HepG2 (cell line): Measurements from ENCODE around the gene VIPR1. TPM values are rescaled to one million over a fixed set of nuclear protein-coding genes. Genes with fewer than 3 reads are reported as not detected.

Experiments
- ATAC-seq: fragments of 200-7000 bp; cut with Tn5 transposase; 3 replicates; pipeline ENCODE4 v1.9.1; 2020; ENCODE audit warnings: mild to moderate bottlenecking, moderate library complexity
- BruUV-seq: library from RNA; stranded (reverse); fragments of 400-500 nt; replicated peaks from 2 replicates; lab custom pipeline; 2021; lab: Mats Ljungman, UMichigan
- CTCF ChIA-PET: fragments of 300-600 bp; formaldehyde crosslinking; extraction: SDS; loops from one replicate; lab custom pipeline; 2021; ENCODE audit warnings: low total read pairs, inconsistent platforms, low intra/inter-chr PET ratio; lab: Yijun Ruan, JAX
- POLR2A ChIA-PET: fragments of 350-600 bp; sonication (Branson Sonifier 250); formaldehyde crosslinking; loops from one replicate; lab custom pipeline; 2020; ENCODE audit warnings: antibody characterized with exemption, inconsistent platforms; lab: Yijun Ruan, JAX
- DNase-seq: peaks from one replicate; pipeline ENCODE4 v3.0.0-alpha.2; 2015; ENCODE audit warnings: low spot score
- FAIRE-seq: peaks from 3 replicates; lab custom pipeline; 2011; peaks lifted over from hg19 to GRCh38; lab: Jason Lieb, UNC
- H2AFZ ChIP-seq: one replicate; pipeline ENCODE4 v1.6.1; 2011; ENCODE audit warnings: low read length, inconsistent platforms
- H3K27ac ChIP-seq: fragments of 300-600 bp; 3 replicates; pipeline ENCODE4 v1.8.0; 2011; ENCODE audit warnings: mixed run types, mild to moderate bottlenecking, mixed read lengths, low read length, inconsistent platforms; ENCODE audit not compliant: insufficient read depth; ENCODE audit errors: extremely low read length
- H3K27me3 ChIP-seq, 2 experiments: fragments of 200-600 bp in 1 of 2; 2 replicates in 1 of 2; 3 replicates in 1 of 2; pipeline versions ENCODE4 v1.6.0 to v1.8.0; 2011; ENCODE audit warnings: low read length in 2 of 2, mild to moderate bottlenecking in 2 of 2, moderate library complexity in 2 of 2, inconsistent platforms in 1 of 2; ENCODE audit not compliant: insufficient read depth in 2 of 2, control insufficient read depth in 1 of 2
- H3K36me3 ChIP-seq, 2 experiments: fragments of 200-600 bp in 1 of 2; replicated peaks in 1 of 2; 2 replicates in 1 of 2; 3 replicates in 1 of 2; pipeline versions ENCODE4 v1.5.1 to v1.8.0; 2011; ENCODE audit warnings: low read length in 2 of 2, inconsistent platforms in 1 of 2; ENCODE audit not compliant: insufficient read depth in 2 of 2, control insufficient read depth in 1 of 2
- H3K4me1 ChIP-seq: 2 replicates; pipeline ENCODE4 v1.5.1; 2012; ENCODE audit warnings: low read length, inconsistent platforms; ENCODE audit not compliant: insufficient read depth
- H3K4me2 ChIP-seq: 2 replicates; pipeline ENCODE4 v1.6.0; 2011; ENCODE audit warnings: low read depth, low read length, inconsistent platforms
- H3K4me3 ChIP-seq, 3 experiments: fragments of 200-600 bp in 1 of 3; sonication (generic), shearing (Covaris generic) in 1 of 3; replicated peaks in 1 of 3; 2 replicates each; pipeline ENCODE4 v1.5.1; 2011 to 2016; ENCODE audit warnings: low read length in 3 of 3, inconsistent platforms in 2 of 3, low read depth in 2 of 3, mild to moderate bottlenecking in 2 of 3, control low read depth in 1 of 3, mixed read lengths in 1 of 3; ENCODE audit not compliant: insufficient read depth in 1 of 3
- H3K79me2 ChIP-seq: one replicate; pipeline ENCODE4 v1.6.1; 2011; ENCODE audit warnings: low read length, inconsistent platforms; ENCODE audit not compliant: insufficient read depth
- H3K9ac ChIP-seq: 2 replicates; pipeline ENCODE4 v1.6.0; 2011; ENCODE audit warnings: mild to moderate bottlenecking, low read depth, low read length, inconsistent platforms; ENCODE audit not compliant: insufficient read depth
- H3K9me3 ChIP-seq: 2 replicates; pipeline ENCODE4 v1.5.1; 2012; ENCODE audit warnings: mild to moderate bottlenecking, low read length
- H4K20me1 ChIP-seq: 2 replicates; pipeline ENCODE4 v1.6.0; 2011; ENCODE audit warnings: inconsistent platforms, mild to moderate bottlenecking, low read length, moderate library complexity; ENCODE audit not compliant: insufficient read depth
- AGO1 ChIP-seq: fragments of 200-400 bp; formaldehyde crosslinking; IDR thresholded peaks from 2 replicates; pipeline ENCODE4 v1.6.1; 2017; ENCODE audit warnings: mild to moderate bottlenecking, low read depth, low read length, moderate library complexity; ENCODE audit not compliant: poor library complexity, severe bottlenecking
- AKAP8 ChIP-seq: sonication (generic); formaldehyde crosslinking; IDR thresholded peaks from 2 replicates; pipeline ENCODE4 v1.5.1; 2020; ENCODE audit warnings: mild to moderate bottlenecking, missing genetic modification reagents
- ARNTL ChIP-seq: sonication (generic); formaldehyde crosslinking; IDR thresholded peaks from 2 replicates; pipeline ENCODE4 v1.4.0; 2020; ENCODE audit warnings: mild to moderate bottlenecking, missing genetic modification reagents
- ATF2 ChIP-seq: sonication (generic); formaldehyde crosslinking; IDR thresholded peaks from 2 replicates; pipeline ENCODE4 v1.4.0; 2020; ENCODE audit warnings: missing genetic modification reagents
- DMTF1 ChIP-seq: sonication (generic); formaldehyde crosslinking; IDR thresholded peaks from 2 replicates; pipeline ENCODE4 v1.4.0; 2020; ENCODE audit warnings: mild to moderate bottlenecking, missing genetic modification reagents
- ETV6 ChIP-seq: sonication (generic); formaldehyde crosslinking; conservative IDR thresholded peaks from 2 replicates; pipeline ENCODE4 v1.4.0; 2020; ENCODE audit warnings: missing genetic modification reagents
- HNRNPUL1 ChIP-seq: fragments of 200-400 bp; formaldehyde crosslinking; IDR thresholded peaks from 2 replicates; pipeline ENCODE4 v1.6.1; 2017; ENCODE audit warnings: low read depth, mild to moderate bottlenecking, low read length, moderate library complexity
- KAT8 ChIP-seq: IDR thresholded peaks from 2 replicates; pipeline ENCODE4 v1.6.1; 2016; ENCODE audit warnings: missing genetic modification reagents, missing compliant biosample characterization
- NFAT5 ChIP-seq: sonication (generic); formaldehyde crosslinking; IDR thresholded peaks from 2 replicates; pipeline ENCODE4 v1.4.0; 2020; ENCODE audit warnings: missing genetic modification reagents
- SRSF4 ChIP-seq: fragments of 200-400 bp; formaldehyde crosslinking; IDR thresholded peaks from one replicate; pipeline ENCODE4 v1.6.1; 2018; ENCODE audit warnings: mild to moderate bottlenecking, low read depth, low read length, moderate library complexity; ENCODE audit not compliant: poor library complexity, severe bottlenecking
- ZNF18 ChIP-seq: sonication (generic); formaldehyde crosslinking; IDR thresholded peaks from 2 replicates; pipeline ENCODE4 v1.8.0; 2022; ENCODE audit warnings: mild to moderate bottlenecking, missing genetic modification reagents; ENCODE audit not compliant: insufficient replicate concordance
- ZNF510 ChIP-seq: sonication (generic); formaldehyde crosslinking; IDR thresholded peaks from 2 replicates; pipeline ENCODE4 v1.4.0; 2020; ENCODE audit warnings: low read depth, mild to moderate bottlenecking, missing genetic modification reagents
- ZNF720 ChIP-seq: sonication (generic); formaldehyde crosslinking; IDR thresholded peaks from 2 replicates; pipeline ENCODE4 v1.4.0; 2020; ENCODE audit warnings: missing genetic modification reagents
- ZSCAN31 ChIP-seq: sonication (generic); formaldehyde crosslinking; IDR thresholded peaks from 2 replicates; pipeline ENCODE4 v1.5.0; 2020; ENCODE audit warnings: low read depth, mild to moderate bottlenecking, missing genetic modification reagents
- WGBS: methylation state at CpG from one replicate; pipeline ENCODE4 v1.1.6; 2017; ENCODE audit warnings: low lambda C conversion rate; 5-methylcytosine and 5-hydroxymethylcytosine counted together
- in situ Hi-C: cut with HindIII; loops from 2 replicates; pipeline ENCODE4 v1.10.0; 2017; ENCODE audit warnings: low pct_unique_long_range_greater_than_20kb; ENCODE audit not compliant: extremely low pct_ligation_motif_present
- intact Hi-C: fragments of 100-400 bp; cut with micrococcal nuclease; formaldehyde crosslinking; loops from one replicate; pipeline ENCODE4 v1.10.0; 2022; ENCODE audit not compliant: unreplicated experiment
- polyA plus RNA-seq, 8 experiments: library from polyadenylated mRNA; depleted of rRNA in 3 of 8; stranded (reverse) in 7 of 8; unstranded in 1 of 8; fragments of >200 nt; fragmentation: Illumina TruSeq in 4 of 8; extraction: Trizol in 4 of 8; gene quantifications; 2 replicates each; pipeline versions ENCODE4 v1.2.1 to v1.2.3, GENCODE V29; 2011 to 2016; ENCODE audit warnings: low read depth in 4 of 8, missing spikeins in 1 of 8, mixed read lengths in 1 of 8; ENCODE audit not compliant: insufficient read depth in 1 of 8
- total RNA-seq, 5 experiments: library from RNA; depleted of rRNA; stranded (reverse); fragments of >200 nt; fragmentation: Illumina TruSeq; extraction: Trizol; gene quantifications; 2 replicates each; pipeline ENCODE4 v1.2.3, GENCODE V29; 2016; ENCODE audit warnings: low read depth in 1 of 5

VIPR1 gene
- total and polyA plus RNA-seq, 2 of the 13 experiments (the other 11 are each of a cell fraction or from before 2014, with no cell fraction given): 0.04 to 0.11 TPM

GRCh38 chr3:42488687-42489086, 13.8 kb upstream of the VIPR1 start:
- intact Hi-C loops: no loop called here
- Histone ChIP-seq H3K4me3 (no peak overlapping the region), H3K4me2 (no peak overlapping the region), H3K27me3 (peaks cover 0 to 2% of the 10 kb centered on the region in 2 experiments; a peak in 1 of 5 replicates), H3K9ac (no peak overlapping the region), H3K79me2 (no peaks in the 10 kb centered on the region), H3K4me1 (no peaks in the 10 kb centered on the region), H3K9me3 (no peaks in the 10 kb centered on the region), H3K27ac (no peak overlapping the region), H4K20me1 (no peaks in the 10 kb centered on the region), H3K36me3 (no peaks in the 10 kb centered on the region), H2AFZ (no peak overlapping the region)
- ChIA-PET CTCF (no interaction called here), POLR2A (no interaction called here)
- DNase-seq (no peak), FAIRE-seq (no peak), ATAC-seq (no peak)
- WGBS: 35% methylated on average over 4 of the region's 4 CpGs
- BruUV-seq: no TSS peak
- in situ Hi-C loops: no loop called here
- no peak for TF ChIP-seq NFAT5
- TF ChIP-seq ZNF510 (CRISPR knock-in tag): no peak
- TF ChIP-seq AKAP8 (CRISPR knock-in tag): no peak
- no peak for TF ChIP-seq AGO1
- TF ChIP-seq KAT8 (CRISPR knock-in tag): no peak
- TF ChIP-seq ZNF18 (CRISPR knock-in tag): no peak
- no peak for TF ChIP-seq SRSF4
- TF ChIP-seq DMTF1 (CRISPR knock-in tag): no peak
- no peak for TF ChIP-seq ETV6 (CRISPR knock-in tag)
- no peak for TF ChIP-seq ARNTL (CRISPR knock-in tag)
- no peak for TF ChIP-seq HNRNPUL1
- no peak for TF ChIP-seq ATF2 (CRISPR knock-in tag)
- no peak for TF ChIP-seq ZSCAN31 (CRISPR knock-in tag)
- no peak for TF ChIP-seq ZNF720 (CRISPR knock-in tag)
